ENCODE measurements around the gene GUK1.
"Not testable (repeated sequence)": the region's sequence is repeated elsewhere in the genome, so short reads cannot be mapped to it uniquely, and the experiment has no call there.

Gene GUK1

DNA sequence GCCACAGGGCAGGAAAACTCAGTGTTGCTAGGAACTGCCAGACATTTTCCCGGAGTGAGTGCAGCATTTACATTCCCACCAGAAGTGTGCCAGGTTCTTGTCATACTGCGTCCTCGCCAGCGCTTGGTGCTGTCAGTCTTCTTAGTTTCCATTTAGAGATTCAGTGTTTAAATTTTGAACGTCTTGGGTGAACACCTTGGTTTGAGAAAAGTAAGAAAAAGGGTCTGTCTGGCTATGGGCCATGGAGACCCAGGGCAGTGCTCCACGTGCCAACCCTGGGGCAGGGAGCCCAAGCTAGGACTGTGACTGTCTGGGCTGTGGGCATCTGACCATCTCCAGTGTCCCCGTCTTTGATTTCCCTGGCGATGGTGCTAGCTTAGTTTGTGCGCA is 41.6 kb downstream of the GUK1 start:
- in situ Hi-C loops (cut with MboI; ENCODE audit: low sequenced_read_pairs, unreplicated experiment) = no loop called here
- DNase-seq (ENCODE audit: low spot score) = no peak
- TF ChIP-seq, protein P1, sequence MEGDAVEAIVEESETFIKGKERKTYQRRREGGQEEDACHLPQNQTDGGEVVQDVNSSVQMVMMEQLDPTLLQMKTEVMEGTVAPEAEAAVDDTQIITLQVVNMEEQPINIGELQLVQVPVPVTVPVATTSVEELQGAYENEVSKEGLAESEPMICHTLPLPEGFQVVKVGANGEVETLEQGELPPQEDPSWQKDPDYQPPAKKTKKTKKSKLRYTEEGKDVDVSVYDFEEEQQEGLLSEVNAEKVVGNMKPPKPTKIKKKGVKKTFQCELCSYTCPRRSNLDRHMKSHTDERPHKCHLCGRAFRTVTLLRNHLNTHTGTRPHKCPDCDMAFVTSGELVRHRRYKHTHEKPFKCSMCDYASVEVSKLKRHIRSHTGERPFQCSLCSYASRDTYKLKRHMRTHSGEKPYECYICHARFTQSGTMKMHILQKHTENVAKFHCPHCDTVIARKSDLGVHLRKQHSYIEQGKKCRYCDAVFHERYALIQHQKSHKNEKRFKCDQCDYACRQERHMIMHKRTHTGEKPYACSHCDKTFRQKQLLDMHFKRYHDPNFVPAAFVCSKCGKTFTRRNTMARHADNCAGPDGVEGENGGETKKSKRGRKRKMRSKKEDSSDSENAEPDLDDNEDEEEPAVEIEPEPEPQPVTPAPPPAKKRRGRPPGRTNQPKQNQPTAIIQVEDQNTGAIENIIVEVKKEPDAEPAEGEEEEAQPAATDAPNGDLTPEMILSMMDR (IDR thresholded peaks at IDR 0.05; ENCODE audit: borderline replicate concordance, control extremely low read depth, extremely low read depth, insufficient read depth, missing control alignments) = no peak

DNA sequence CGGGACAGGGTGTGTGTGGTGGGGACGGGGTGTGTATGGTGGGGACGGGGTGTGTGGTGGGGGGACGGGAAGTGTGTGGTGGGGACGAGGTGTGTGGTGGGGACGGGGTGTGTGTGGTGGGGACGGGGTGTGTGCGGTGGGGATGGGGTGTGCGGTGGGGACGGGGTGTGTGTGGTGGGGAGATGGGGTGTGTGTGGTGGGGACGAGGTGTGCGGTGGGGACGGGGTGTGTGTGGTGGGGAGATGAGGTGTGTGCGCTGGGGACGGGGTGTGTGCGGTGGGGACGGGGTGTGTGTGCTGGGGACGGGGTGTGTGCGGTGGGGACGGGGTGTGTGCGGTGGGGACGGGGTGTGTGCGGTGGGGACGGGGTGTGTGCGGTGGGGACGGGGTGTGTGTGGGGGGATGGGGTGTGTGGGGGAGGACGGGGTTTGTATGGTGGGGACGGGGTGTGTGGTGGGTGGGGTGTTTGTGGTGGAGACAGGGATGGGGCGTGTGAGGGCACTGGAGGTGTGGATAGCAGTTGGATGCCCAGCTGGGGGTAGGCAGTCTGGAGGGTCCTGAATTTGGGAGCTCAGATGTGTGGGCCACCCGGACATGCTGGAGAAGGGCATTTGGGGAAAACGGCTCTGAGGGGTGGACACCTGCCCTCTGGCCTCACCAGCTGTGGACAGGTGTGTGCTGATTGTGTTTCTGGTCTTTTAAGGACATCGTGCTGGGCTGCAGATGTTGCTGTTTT is 42.4 kb downstream of the GUK1 start:
- in situ Hi-C loops (cut with MboI; ENCODE audit: low sequenced_read_pairs, unreplicated experiment) = no loop called here
- TF ChIP-seq, protein P1 (IDR thresholded peaks at IDR 0.05; ENCODE audit: borderline replicate concordance, control extremely low read depth, extremely low read depth, insufficient read depth, missing control alignments) = no peak
- DNase-seq (ENCODE audit: low spot score) = no peak

DNA sequence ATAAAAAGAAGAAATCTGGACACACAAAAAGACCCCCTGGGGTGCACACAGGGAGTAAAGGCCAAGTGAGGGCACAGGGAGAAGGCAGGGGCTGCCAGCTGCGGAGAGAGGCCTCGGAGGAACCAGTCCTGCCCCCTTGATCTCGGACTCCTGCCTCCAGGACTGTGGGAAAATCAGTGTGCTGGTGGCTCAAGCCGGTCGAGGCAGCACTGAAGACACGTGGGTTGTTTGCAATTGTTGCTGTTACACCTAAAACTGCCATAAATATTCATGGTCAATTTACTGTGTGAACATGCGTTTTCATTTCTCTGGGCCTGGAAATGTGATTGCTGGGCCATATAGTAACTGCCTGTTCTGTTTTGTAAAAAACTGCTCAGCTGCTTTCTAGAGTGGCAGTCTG is 44.1 kb downstream of the GUK1 start:
- in situ Hi-C loops (cut with MboI; ENCODE audit: low sequenced_read_pairs, unreplicated experiment) = no loop called here
- no peak for DNase-seq (ENCODE audit: low spot score)
- TF ChIP-seq, protein P1 (IDR thresholded peaks at IDR 0.05; ENCODE audit: borderline replicate concordance, control extremely low read depth, extremely low read depth, insufficient read depth, missing control alignments) = no peak

DNA sequence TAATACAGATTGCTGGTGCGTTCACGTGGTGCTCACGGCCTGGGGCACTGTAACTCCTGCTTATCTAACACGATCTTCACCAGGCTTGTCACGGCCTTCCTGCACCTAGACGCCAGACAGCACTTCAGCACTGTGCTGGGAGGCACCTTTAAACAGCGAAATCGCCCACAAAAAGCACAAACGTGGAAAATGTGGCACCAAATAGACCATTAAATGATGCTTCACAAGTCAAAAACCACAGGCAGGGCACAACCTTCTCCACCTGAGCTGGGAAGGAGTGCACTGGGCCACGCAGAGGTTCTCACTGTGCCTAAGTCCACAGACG is 45.5 kb downstream of the GUK1 start:
- TF ChIP-seq, protein P1 (IDR thresholded peaks at IDR 0.05; ENCODE audit: borderline replicate concordance, control extremely low read depth, extremely low read depth, insufficient read depth, missing control alignments) = no peak
- no peak for DNase-seq (ENCODE audit: low spot score)
- in situ Hi-C loops (cut with MboI; ENCODE audit: low sequenced_read_pairs, unreplicated experiment) = no loop called here

DNA sequence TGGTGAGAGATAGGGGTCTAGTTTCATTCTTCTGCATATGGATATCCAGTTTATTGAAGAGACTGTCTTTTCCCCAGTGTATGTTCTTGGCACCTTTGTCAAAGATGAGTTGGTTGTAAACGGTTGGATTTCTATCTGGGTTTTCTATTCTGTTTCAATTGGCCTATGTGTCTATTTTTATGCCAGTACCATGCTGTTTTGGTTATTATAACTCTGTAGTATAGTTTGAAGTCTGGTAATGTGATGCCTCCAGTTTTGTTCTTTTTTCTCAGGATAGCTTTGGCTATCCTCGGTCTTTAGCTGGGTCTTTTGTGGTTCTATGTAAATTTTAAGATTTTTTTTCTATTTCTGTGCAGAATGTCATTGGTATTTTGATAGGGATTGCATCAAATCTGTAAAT is 48.2 kb downstream of the GUK1 start:
- DNase-seq (ENCODE audit: low spot score); in situ Hi-C loops (cut with MboI; ENCODE audit: low sequenced_read_pairs, unreplicated experiment): not testable (repeated sequence)

DNA sequence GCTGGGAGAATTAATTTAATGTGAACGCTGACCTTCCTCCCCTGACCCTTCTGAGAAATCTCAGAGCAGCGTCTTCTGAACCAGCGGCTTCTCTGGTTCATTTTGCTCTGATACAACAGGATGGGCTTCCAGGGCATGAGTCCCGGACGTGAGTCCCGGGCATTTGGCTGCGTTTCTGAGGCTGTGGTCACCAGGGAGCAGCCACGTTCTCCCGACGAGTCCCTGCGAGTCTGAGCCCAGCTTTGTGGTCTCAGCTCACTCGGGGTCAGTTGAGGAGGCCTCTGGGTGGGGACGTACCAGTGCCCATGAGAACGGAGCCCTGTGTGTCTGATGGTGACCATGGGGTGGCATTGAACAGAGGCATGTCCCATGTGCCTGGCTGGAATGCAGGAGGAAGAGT is 50.1 kb downstream of the GUK1 start:
- in situ Hi-C loops (cut with MboI; ENCODE audit: low sequenced_read_pairs, unreplicated experiment) = no loop called here

DNA sequence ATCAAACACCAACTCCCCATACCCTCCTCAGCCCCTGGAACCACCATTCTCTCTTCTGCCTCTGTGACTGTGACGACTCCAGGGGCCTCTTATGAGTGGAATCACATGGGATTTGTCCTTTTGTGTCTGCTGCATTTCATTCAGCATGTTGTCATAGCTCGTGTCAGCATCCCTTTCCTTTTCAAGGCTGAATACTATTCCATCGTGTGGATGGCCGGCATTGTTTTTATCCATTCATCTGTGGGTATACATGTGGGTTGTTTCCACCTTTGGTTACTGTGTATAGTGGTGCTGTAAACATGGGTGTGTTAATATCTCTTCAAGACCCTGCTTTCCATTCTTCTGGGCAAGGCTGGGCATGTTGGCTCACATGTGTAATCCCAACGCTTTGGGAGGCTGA is 50.7 kb downstream of the GUK1 start:
- in situ Hi-C loops (cut with MboI; ENCODE audit: low sequenced_read_pairs, unreplicated experiment) = no loop called here
- no peak for DNase-seq (ENCODE audit: low spot score)

More for the DNA sequence above, 50.1 kb downstream of the GUK1 start:
- TF ChIP-seq, protein P1 (IDR thresholded peaks at IDR 0.05; ENCODE audit: borderline replicate concordance, control extremely low read depth, extremely low read depth, insufficient read depth, missing control alignments) = no peak
- no peak for DNase-seq (ENCODE audit: low spot score)

More for the DNA sequence above, 50.7 kb downstream of the GUK1 start:
- TF ChIP-seq, protein P1 (IDR thresholded peaks at IDR 0.05; ENCODE audit: borderline replicate concordance, control extremely low read depth, extremely low read depth, insufficient read depth, missing control alignments) = no peak
